Liver (tissue), 9 donors: ENCODE data around the gene LMCD1. TPM values are rescaled to one million over a fixed set of nuclear protein-coding genes. Genes with fewer than 3 reads are reported as not detected.

Experiments
- DNase-seq: peaks from one replicate; pipeline ENCODE4 v3.0.0-alpha.2; 2017; ENCODE audit warnings: low spot score
- H3K27ac ChIP-seq, 2 donors: one replicate each; pipeline ENCODE4 v1.7.0; 2013; ENCODE audit warnings: inconsistent platforms in 2 of 2, low read length in 2 of 2, control low read depth in 1 of 2, low read depth in 1 of 2, mild to moderate bottlenecking in 1 of 2
- H3K27me3 ChIP-seq, 4 donors: one replicate each; pipeline versions ENCODE4 v1.6.1 to v1.7.0; 2013; ENCODE audit warnings: low read length in 3 of 4, inconsistent platforms in 1 of 4, mild to moderate bottlenecking in 1 of 4, moderate library complexity in 1 of 4; ENCODE audit not compliant: control insufficient read depth in 4 of 4, insufficient read depth in 4 of 4
- H3K36me3 ChIP-seq, 4 donors: one replicate each; pipeline versions ENCODE4 v1.6.1 to v1.7.0; 2013; ENCODE audit warnings: low read length in 3 of 4, mild to moderate bottlenecking in 3 of 4, low read depth in 1 of 4, moderate library complexity in 1 of 4; ENCODE audit not compliant: control insufficient read depth in 4 of 4, insufficient read depth in 3 of 4
- H3K4me1 ChIP-seq, 4 donors: one replicate each; pipeline versions ENCODE4 v1.6.1 to v1.7.0; 2013; ENCODE audit warnings: low read length in 3 of 4, mild to moderate bottlenecking in 3 of 4, moderate library complexity in 1 of 4; ENCODE audit not compliant: control insufficient read depth in 4 of 4, insufficient read depth in 4 of 4
- H3K4me3 ChIP-seq, 3 donors: one replicate each; pipeline versions ENCODE4 v1.6.1 to v1.7.0; 2013; ENCODE audit warnings: low read length in 3 of 3, control low read depth in 1 of 3, low read depth in 1 of 3, mild to moderate bottlenecking in 1 of 3
- H3K9ac ChIP-seq, 2 donors: one replicate each; pipeline ENCODE4 v1.7.0; 2013; ENCODE audit warnings: low read length in 2 of 2, mild to moderate bottlenecking in 2 of 2, moderate library complexity in 2 of 2, control low read depth in 1 of 2, low read depth in 1 of 2
- H3K9me3 ChIP-seq, 4 donors: one replicate each; pipeline versions ENCODE4 v1.6.1 to v1.7.0; 2013; ENCODE audit warnings: low read length in 3 of 4; ENCODE audit not compliant: control insufficient read depth in 4 of 4
- CTCF ChIP-seq: fragments of 150-350 bp; IDR thresholded peaks from 2 replicates; pipeline ENCODE4 v1.5.1; 2017; ENCODE audit warnings: improper control_type of control experiment, low read depth, low read length; ENCODE audit not compliant: missing input control
- HNF4A ChIP-seq, 2 donors: conservative IDR thresholded peaks; 2 replicates each; pipeline ENCODE4 v1.6.1; 2016; ENCODE audit warnings: antibody characterized with exemption in 2 of 2, mild to moderate bottlenecking in 2 of 2
- MAX ChIP-seq: IDR thresholded peaks from 2 replicates; pipeline ENCODE4 v1.6.1; 2016; ENCODE audit warnings: antibody characterized with exemption
- NR2F2 ChIP-seq: IDR thresholded peaks from 2 replicates; pipeline ENCODE4 v1.6.1; 2016; ENCODE audit warnings: antibody characterized with exemption
- REST ChIP-seq: IDR thresholded peaks from 2 replicates; pipeline ENCODE4 v1.6.1; 2016; ENCODE audit warnings: antibody characterized with exemption, mild to moderate bottlenecking
- RXRA ChIP-seq, 2 donors: IDR thresholded peaks; 2 replicates each; pipeline ENCODE4 v1.6.1; 2017 to 2018; ENCODE audit warnings: antibody characterized with exemption in 2 of 2, mild to moderate bottlenecking in 1 of 2
- SP1 ChIP-seq: IDR thresholded peaks from 2 replicates; pipeline ENCODE4 v1.6.1; 2018; ENCODE audit warnings: antibody characterized with exemption, mild to moderate bottlenecking
- ZBTB33 ChIP-seq: IDR thresholded peaks from 2 replicates; pipeline ENCODE4 v1.6.1; 2016; ENCODE audit warnings: antibody characterized with exemption
- WGBS: extraction: QIAGEN DNeasy Blood & Tissue Kit; methylation state at CpG from one replicate; pipeline ENCODE4 v1.1.7; 2013; 5-methylcytosine and 5-hydroxymethylcytosine counted together
- polyA plus RNA-seq, 2 donors: library from polyadenylated mRNA; stranded (reverse) in 1 of 2; unstranded in 1 of 2; fragments of 200-250 nt in 1 of 2; fragments of >200 nt in 1 of 2; fragmentation: Nextera tagmentation in 1 of 2; extraction: Ambion mirVana in 1 of 2; gene quantifications; one replicate each; pipeline versions ENCODE4 v1.2.1 to v1.2.3, GENCODE V29; 2013 to 2015
- total RNA-seq, 2 donors: library from RNA; depleted of rRNA; stranded (reverse); fragments of >200 nt; gene quantifications; one replicate each; pipeline ENCODE4 v1.2.3, GENCODE V29; 2014
- donor health status: healthy.
- donor health status: healthy.
- donor health status: healthy.
- donor health status: healthy.
- donor health status: healthy.

Gene LMCD1
- total and polyA plus RNA-seq, 4 donors: 3.1 to 8.3 (median 6.0) TPM

- Histone ChIP-seq H3K27me3 (no peaks in the 10 kb centered on the region), H3K9me3 (no peaks in the 10 kb centered on the region), H3K36me3 (no peaks in the 10 kb centered on the region), H3K27ac (peak overlapping the region; percentile 36 to 56), H3K4me3 (no peak overlapping the region), H3K4me1 (peaks cover 15 to 48% (median 37%) of the 10 kb centered on the region in 4 donors), H3K9ac (peak overlapping the region in 1 of 2 donors; percentile 34)
- peak; percentile 6 for TF ChIP-seq REST
- TF ChIP-seq SP1: peak; percentile 37
- TF ChIP-seq RXRA (IDR thresholded peaks at IDR 0.05): no peak
- no peak for DNase-seq
- 70% methylated on average over 12 of the region's 12 CpGs for WGBS
These were observed 28.3 kb downstream of the LMCD1 start for GRCh38 chr3:8529738-8530525.

- no peak for DNase-seq
- H3K9me3 ChIP-seq: no peaks in the 10 kb centered on the region
- peaks cover 15 to 48% (median 37%) of the 10 kb centered on the region in 4 donors for H3K4me1 ChIP-seq
- 96% methylated on average over 1 of the region's 1 CpG for WGBS
- TF ChIP-seq ZBTB33 (no peak), NR2F2 (no peak), HNF4A (conservative IDR thresholded peaks at IDR 0.05) (peak; percentile 22 to 63), CTCF (no peak), MAX (no peak)
- H3K36me3 ChIP-seq: no peaks in the 10 kb centered on the region
- no peak overlapping the region for H3K27ac ChIP-seq
- H3K9ac ChIP-seq: no peak overlapping the region
- no peak overlapping the region for H3K4me3 ChIP-seq
- no peaks in the 10 kb centered on the region for H3K27me3 ChIP-seq
These were observed 29.0 kb downstream of the LMCD1 start for GRCh38 chr3:8530581-8530980.
